ENCODE results near the gene LTB4R2.

DNA sequence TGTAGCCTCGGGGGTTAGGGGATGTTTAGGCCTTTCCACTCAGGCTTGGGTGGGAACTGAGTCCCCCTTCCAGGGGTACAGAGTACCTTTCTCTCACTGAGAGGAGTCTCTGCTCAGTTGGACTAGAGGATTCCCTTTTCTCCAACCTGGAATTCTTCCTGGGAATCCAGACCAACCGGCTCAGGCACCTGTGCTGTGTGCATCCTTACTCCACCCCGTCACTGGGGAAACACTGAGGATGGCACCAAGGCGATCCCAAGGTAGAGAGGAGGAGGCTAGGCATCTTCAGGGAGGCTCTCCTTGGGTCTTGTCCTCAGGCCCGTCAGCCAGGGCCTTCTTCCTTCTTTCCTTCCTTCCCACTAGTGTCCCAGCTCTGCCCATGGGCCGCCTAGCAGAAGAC, 46.1 kb upstream of the LTB4R2 start:
- TF ChIP-seq, protein P1, sequence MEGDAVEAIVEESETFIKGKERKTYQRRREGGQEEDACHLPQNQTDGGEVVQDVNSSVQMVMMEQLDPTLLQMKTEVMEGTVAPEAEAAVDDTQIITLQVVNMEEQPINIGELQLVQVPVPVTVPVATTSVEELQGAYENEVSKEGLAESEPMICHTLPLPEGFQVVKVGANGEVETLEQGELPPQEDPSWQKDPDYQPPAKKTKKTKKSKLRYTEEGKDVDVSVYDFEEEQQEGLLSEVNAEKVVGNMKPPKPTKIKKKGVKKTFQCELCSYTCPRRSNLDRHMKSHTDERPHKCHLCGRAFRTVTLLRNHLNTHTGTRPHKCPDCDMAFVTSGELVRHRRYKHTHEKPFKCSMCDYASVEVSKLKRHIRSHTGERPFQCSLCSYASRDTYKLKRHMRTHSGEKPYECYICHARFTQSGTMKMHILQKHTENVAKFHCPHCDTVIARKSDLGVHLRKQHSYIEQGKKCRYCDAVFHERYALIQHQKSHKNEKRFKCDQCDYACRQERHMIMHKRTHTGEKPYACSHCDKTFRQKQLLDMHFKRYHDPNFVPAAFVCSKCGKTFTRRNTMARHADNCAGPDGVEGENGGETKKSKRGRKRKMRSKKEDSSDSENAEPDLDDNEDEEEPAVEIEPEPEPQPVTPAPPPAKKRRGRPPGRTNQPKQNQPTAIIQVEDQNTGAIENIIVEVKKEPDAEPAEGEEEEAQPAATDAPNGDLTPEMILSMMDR (IDR thresholded peaks at IDR 0.05) = no peak
- TF ChIP-seq EZH2phosphoT487 (IDR thresholded peaks at IDR 0.05) (no peak), EZH2 (IDR thresholded peaks at IDR 0.05) (no peak)
